DMS79 treated with DMSO at 0.1 percent for 48 hours (cell line): ENCODE results near the gene SKI.
A peak's percentile ranks its signal among the peaks of the same experiment; 100 is the strongest.

Source experiments
- DNase-seq: peaks from one replicate; lab custom pipeline; 2025; lab: John Stamatoyannopoulos, UW

SKI gene

DNA sequence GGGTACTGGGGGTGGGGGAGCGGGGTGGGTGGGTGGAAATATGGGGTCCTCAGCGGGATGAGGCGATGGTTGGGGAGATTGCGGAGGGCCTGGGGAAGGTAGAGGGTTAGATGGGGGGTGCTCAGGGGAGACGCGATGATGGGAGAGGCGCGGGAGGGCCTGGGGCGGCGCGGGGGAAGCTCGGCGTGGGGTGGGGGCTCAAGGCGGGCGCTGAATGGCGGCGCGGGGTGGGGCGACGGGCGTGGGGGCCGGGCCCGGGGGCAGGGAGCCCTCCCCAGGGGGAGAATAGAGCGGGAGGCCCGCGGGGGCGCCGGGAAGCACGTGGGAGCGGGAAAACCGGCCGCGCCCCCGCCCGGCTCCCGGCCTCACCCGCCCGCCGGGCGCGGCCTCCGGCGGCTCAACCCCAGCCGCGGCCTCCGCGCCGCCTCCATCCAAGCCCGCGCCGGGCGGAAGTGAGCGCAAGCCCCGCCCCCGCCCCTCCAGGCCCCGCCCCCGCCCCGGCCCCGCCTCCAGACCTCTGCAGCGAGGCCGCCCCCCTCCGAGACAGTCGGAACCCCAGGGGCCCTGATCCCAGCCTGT, 33.7 kb upstream of the SKI start, which contains the start of gene FAAP20:
TSS of gene FAAP20 (minus strand) at position 454 of the 579 bp plus-strand sequence. CDS start at position 431, 23 bp downstream.
- DNase-seq = peak; percentile 40

DNA sequence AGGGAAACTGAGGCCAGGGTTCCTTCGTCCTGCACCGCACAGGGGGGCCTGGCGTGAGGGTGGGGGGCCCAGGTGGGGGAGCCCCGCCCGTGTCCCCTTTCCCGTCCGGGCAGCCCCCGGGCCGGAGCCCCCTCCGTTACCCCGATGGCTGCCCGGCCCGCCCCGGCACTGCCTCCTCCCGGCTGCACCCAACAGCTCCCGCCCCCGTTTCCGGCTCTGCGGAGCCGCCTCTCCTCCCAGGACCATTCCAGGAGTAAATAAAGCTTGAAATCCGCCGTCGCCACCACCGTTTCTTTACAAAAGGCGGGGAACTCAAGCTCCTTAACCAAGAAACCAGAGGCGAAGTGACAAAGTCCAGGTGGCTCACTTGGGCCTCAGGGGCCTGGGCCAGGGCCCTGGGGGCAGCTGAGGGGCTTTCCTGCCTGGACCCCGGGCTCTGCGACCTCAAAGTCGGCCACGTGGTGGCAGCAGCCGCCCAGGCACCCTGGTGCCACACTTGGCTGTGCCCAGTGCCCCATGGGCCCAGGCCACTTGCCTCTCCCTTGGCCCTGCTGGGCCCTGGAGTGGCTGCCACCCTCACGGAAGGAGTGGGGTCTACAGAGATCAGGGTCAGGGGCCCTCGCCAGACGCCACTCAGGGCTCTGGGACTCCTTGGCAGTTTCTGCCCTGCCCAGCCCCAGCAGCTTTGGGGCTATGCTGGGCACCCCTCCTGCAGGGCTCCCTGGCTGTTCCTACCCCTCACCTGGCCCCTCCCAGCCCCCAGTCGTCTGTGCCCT, 33.0 kb upstream of the SKI start:
- DNase-seq = peak; percentile 89

DNA sequence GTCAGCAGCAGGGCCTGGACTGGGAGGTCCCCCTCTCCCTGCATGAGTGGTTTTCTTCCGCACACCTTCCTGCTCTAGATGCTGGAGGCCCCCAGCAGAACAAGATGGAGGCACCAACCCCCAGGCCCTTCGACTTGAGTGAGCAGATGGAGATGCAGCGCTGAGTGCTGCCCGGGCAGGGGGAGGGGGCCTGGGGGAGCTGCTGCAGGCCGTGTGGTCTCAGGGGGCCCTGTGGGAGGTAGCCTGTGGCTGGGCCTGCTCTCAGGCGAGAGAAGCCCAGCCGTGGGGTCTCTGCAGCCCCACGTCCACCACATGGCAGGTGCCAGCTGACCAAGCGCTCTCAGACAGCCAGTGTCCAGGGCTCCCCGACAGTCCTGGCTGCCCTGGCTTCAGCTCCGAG, 32.3 kb upstream of the SKI start:
- no peak for DNase-seq

DNA sequence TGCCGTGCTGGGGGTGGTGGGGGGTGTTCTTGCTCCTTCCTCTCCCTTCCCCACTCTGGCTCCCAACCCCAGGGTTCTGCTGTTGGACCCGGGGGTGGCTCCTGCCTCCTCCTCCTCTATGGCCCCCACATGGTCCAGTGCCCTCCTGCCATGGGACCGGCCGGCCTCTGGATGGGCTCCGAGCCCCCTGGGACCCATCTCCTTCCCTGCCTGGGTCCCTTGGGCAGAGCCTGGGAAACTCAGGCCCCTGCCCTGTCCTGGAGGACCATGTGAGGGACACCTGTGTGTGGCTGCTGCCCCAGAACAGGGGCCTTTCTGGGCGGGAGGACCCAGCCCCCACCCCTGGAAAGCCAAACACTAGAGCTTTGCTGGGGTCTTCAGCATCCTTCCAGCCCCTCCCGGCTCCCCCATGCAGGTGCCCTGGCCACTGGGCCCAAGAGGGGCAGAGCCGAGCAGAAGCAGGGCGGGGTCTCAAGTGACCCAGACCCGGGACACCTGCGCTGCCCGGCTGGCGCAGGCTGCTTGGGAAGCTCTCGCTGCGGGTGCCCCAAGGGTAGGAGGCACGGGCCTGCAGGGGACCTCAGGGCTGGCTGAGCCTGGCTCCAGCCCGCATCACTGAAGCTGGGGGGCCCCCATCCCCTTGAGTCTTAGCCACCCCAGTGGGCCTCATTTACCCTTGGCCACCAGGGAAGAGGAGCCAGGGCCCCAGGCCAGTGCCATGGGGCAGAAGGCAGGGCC, 31.0 kb upstream of the SKI start:
- no peak for DNase-seq

DNA sequence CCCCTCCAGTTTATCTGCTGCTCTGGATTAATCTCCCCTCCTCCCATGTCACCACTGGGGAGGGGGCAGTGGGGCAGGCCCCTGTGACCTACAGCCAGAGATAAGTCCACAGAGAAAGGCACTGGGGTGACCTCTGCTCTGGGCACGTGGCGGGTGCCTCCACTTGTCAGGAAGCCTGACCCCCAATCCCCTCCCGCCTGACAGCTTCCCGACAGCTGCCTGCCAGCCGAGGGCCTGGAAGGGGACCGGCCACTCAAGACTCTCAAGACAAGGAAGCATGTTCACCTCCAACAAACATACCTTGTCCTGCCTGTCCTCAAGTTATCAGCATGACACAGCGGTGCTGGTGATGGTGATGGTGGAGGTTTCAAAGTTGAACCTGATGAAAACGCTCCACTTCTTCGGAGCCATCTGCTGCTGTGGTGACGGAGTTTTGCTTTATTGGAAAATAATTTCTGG, 30.4 kb upstream of the SKI start:
- no peak for DNase-seq

DNA sequence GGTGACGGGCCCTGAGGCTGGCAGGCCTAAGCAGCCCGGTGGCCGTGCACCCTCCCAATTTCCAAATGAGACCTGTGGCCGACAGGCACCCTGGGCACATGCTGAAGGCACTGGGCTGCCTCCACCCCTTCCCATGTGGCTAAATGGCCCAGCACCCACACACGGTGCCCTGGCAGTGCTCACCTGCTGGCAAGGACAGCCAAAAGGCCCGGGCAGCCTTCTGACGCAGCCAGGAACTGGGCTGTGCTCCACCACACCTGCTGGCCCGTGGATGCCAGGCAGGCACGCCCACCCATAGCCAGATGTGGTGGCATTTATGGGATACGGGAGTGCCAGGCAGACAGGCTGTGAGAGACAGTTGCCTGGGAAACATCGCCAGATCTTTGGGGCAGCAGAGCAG, 29.5 kb upstream of the SKI start:
- DNase-seq = no peak

DNA sequence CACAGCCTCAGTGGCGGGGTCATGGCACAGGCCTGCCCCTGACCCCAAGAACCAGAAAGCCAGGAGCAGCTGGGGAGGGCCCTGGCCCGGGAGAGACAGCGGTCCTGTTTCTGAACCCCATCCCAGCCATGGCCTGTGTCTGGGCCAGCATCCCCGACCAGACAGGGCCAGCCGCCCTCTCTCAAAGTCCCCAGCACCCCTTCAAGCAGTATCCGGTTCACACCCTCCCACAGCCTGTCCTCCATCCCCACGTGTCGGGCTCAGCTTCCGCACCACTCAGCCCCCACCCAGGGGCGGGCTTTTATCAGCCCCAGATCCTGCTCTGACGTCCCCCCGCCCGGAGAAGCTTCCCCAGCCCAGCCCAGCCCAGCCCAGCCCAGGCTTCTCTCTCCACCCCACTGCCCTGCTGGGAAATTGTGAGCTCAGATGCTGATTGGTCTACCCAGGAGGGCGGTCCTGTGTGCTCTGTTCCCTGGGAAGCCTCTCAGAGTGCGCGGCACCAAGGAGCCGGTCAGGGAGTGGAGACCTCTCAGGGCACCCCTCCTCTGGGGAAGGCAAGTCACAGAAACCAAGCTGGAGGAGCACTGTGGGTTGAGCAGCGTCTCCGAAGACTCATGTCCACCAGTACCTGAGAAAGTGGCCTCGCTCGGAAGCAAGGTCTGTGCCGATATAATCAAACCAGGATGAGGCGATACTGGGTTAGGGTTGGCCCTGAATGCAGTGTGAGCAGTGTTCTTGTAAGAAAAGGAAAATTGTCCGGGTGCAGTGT, 28.9 kb upstream of the SKI start:
- DNase-seq = no peak

DNA sequence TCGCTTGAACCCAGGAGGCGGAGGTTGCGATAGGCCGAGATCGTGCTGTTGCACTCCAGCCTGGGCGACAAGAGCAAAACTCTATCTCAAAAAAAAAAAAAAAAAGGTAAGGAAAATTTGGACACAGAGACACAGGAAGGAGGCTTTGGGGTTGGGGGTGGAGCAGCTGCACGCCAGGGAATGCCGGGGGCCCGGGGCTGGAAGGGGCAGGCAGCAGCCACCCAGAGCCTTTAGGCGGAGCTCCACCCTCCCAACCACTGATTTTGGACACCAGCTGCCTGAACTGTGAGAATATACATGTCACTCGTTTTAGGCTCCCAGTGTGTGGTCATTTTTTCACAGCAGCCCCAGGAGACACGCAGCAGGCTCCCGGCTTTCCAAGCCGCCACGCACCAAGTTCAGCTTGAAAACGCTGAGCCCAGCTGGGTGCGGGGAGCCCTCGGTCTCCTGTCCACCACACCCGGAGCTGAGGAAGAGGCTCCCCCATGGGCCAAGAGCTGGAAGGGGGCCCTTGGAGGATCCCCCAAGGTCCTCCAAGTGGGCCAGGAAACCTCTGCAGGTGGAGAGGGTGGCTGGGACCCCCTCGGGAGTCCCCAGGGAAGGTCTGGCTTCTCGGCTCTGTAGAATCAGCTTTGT, 27.7 kb upstream of the SKI start:
- no peak for DNase-seq

DNA sequence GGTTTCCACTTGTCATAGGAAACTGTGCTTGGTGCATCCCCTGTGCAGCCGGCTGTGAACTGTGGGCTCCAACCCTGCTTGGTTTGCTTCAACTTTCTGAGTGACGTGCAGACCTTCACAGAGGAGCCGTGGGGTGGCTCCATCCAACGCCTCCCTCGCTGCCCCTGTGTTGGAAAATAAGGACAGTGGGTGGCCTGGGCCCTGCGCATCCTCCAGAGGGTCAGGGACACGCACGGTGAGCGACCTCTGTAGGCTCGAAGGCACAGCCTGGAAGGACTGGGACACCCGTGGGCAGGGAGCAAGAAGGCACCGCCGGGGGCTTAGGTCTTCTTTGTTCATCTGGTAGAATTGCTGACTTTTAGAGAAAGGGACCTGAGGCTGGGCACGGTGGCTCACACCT, 27.1 kb upstream of the SKI start:
- no peak for DNase-seq

DNA sequence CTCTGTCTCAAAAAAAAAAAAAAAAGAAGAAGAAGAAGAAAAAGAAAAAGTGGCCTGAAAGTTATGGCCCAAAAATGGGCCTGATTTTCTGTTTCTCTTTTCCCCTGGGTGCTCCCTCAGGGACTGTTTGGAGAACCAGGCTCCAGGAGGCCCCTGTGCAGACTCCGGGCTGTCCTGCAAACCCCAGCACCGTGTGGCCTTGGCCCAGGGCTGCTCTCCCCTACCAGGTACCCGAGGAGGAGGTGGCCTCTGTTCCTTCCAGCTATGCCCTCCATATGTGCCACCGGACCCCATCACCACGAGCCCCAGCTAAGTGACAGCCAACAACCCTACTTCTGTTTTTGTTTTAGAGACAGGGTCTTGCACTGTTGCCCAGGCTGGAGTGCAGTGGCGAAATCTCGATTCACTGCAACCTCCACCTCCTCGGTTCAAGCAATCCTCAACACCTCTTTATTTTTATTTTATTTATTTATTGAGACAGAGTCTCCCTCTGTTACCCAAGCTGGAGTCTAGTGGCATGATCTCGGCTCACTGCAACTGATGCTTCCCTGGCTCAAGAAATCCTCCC, 26.0 kb upstream of the SKI start:
- DNase-seq = no peak

DNA sequence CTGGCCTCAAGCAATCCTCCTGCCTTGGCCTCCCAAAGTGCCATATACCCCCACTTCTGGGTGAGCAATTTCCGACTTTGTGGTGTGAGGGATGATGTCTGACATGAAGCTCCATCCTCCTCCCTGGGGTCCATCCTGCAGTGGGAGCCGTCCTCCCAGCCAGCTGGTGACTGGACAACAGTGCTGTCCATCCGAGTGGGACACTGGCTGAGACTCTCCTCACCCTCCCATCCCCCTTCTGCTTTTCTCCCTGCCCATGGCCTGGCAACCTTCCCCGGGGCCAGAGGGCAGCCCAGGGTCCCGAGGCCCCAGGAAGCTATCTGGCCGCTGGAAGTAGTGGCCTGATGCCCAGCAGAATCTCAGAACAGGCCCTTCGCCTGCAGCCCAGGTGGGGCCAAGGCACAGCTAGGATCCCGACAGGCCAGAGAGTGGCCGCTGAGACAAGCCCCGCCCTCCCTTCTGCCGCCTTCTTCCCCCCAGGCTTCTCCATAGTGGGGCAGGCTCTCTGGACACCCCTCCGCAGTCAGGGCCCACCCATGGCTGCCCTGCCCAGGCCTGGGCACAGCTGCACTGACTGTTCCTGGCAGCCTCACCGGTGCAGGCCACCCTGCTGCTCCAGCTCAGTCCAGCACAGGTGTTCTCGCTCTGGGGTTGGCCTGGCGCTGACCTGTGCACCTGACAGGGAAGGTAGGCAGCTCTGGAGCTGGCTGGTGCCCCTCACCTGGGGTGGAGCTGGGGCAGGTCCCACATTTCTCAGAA, 25.1 kb upstream of the SKI start:
- DNase-seq = no peak

DNA sequence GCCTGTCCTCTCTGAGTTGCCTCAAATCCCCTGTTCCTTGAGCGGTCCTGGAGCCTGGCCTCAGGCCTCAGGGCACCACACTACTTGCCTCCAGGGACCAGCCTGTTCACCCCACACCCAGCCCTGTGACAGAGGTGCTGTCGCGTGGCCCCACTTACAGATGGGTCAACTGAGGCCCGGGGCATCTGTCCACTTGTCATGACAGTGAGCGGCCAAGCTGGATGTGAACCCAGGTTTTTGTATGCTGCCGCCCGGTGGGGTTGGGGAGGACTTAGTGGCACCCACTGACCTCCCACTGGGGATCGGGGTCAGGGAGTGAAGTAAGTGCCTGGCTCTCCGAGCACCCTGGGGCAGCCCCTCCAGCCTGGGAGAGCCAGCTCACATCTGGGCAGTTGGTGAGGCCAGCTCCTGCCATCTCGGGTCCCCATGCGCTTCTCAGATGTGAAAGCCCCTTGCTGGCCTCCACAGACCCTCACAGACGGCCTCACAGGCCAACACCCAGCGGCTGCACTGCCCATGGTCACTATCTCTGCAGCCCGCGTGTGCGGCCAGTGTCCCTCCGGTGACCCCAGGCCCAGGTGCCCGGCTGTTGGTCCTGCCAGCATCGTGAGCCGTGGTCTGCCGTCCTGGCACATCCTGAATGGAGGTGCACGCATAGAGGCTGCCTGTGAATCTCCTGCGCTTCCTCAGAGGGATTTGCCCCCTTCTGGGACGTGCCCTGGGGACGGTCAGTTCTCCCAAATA, 24.3 kb upstream of the SKI start:
- no peak for DNase-seq

DNA sequence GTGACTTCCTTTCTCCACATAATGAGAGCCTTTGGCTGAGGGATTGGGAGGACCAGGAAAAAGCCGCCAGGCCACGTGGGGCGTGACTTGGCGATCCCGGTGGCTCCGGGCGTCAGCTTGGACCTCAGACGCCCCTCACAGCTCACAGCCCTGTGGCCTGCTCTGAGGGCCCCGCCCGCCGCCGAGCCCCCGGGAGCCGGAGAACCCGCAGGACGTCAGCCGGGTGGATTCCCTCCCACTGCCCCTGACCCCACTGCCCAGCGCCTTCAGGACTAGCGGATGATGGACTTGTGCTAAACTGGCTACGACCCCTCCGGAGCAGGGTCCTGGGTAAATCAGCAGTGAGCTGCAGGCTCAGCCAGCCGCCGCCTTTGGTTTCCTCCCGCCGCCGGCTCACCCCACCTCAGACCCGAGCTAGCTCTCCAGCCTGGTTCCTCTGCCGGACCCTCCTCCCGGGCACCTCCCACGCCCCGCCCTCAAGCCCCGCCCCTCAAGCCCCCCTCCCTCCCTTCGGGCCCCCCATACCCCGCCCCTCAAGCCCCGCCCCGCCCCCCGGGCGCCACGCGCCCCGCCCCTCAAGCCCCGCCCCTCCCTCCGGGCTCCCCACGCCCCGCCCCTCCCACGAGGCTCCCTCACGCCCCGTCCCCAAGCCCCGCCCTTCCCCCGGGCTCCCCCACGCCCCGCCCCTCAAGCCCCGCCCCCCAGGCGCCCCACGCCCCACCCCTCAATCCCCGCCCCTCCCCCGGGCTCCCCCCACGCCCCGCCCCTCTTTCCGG, 23.5 kb upstream of the SKI start:
- DNase-seq = peak; percentile 20

DNA sequence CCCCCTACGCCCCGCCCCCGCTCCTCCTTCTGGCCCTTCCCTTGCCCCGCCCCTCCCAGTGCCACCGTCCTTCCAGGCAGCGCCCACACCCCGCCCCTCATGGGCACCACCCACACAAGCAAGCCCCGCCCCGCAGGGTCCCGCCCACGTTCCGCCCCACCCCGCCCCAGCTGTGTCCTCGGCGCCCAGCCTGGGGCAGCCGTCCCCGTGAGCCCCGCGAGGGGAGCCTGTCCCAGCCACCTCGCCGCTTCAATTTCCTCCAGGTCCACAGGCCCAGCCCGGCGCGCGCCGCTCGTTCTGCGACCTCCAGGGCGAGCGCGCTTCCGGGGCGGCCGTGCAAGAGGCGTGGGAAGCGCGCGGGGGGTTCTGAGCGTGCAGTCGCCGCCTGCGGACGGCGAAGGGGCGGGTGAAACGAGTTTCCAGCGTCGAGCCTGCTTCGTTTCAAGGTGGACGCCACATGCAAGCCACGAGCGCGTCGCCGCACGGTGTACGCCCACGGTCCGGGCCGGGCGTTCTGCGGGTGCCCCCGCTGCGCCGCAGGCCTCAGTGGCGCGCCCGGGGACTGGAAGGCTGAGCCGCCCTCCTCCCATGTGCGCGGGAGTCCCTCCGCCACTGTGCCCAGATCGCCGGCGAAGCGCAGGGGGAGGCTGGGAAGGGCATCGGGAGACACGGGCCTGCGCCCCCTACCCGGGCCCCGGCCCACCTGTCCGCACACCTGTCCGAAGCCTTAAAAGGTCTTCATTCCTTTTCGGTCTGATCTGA, 22.7 kb upstream of the SKI start:
- peak; percentile 13 for DNase-seq

DNA sequence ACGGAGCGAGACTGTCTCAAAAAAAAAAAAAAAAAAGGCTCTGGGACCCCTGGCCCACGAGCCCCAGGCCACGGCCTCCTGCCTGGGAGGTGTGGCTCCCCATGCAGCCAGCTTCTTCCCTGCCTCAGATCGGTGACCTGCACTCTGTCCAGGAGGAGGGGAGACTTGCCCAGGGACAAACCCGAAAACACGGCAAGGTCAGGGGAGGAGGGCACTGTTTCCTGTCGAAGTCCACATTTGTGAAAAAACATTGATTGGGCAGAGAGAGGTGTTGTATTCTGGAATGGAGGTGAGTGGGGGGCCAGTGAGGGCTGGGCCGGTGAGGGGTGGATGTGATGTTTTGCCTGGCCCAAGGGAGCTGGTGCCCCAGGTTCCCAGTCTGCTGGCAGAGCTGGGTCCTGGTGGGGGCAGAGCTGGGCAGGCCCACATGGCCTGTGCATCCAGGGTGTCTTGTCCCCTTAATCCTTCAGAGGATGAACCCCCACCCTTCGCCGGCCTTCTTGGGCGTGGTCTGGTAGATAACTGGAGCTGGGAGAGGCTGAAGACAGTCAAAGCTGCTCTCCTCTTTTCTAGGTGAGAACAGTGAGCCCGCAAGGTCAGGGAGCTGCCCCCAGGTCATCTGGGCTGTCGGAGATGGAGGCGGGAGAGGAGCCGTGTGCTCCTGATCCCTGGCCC, 21.2 kb upstream of the SKI start:
- no peak for DNase-seq

DNA sequence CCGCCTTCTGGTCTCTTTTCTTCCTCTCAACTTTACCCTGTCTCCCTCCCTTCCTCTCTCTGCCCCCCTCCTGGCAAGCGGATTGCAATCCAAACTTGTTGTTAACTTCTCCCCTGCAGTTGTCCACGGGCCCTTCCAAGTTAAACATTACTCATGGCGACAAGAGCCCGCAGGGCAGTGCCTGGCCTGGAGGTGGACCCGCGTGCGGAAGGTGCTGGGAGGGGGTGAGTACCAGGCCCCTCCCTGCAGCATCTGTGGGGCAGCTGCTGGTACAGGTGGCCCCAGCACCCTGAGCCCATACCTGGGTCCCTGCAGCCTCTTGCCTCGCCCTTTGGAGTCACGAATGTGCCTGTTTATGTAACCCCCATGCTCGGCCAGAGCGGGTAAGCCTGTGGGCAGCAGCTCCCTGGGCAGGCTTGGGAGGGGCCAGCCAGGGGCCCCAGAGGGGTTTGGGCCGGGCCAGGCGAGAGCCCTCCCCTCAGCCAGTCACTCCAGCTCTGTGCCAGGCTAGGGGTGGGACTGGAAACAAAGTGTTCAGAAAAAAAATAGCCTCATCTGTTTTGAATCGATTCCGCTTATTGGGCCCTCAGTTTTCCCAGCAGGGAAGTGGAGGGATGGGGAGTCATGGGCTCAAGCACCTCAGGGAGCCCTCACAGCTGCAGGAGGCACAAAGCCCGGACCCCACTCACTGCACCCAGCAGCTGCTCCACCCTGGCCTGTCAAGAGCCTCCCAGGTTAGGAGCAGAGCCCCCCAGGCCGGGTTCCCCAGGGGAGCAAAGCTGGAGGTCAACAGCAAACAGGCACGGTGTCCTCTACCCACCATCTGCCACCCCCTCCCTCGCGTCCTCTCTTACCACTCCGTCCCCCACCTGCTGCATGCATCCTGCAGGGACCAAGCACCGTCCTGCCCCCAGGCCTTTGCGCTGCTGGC, 19.5 kb upstream of the SKI start:
- no peak for DNase-seq
